ENCODE data around the gene SLC13A2. TPM values are rescaled to one million over a fixed set of nuclear protein-coding genes. Genes with fewer than 3 reads are reported as not detected.

Gene SLC13A2
- total and polyA plus RNA-seq, 2 of the 4 experiments (the other 2 are of a cell fraction): not detected

- in situ Hi-C loops (cut with MboI; ENCODE audit: low sequenced_read_pairs) (no loop called here), dilution Hi-C loops (cut with HindIII; ENCODE audit: low sequenced_read_pairs, unreplicated experiment) (no loop called here), intact Hi-C loops (cut with micrococcal nuclease) (no loop called here)
- no peak for ATAC-seq (ENCODE audit: low read depth)
- Histone ChIP-seq H3K4me2 (ENCODE audit: low read depth, low read length) (no peak overlapping the region), H2AFZ (replicated peaks; ENCODE audit: low read length, poor library complexity) (no peak overlapping the region), H2BK5ac (ENCODE audit: low read depth, low read length, poor library complexity, severe bottlenecking) (no peak overlapping the region), H3K23ac (ENCODE audit: low read depth, low read length) (no peak overlapping the region), H4K8ac (ENCODE audit: low read depth in 2 of 2, low read length in 2 of 2) (no peak overlapping the region), H3K27ac (ENCODE audit: insufficient read depth, low read length) (no peak overlapping the region), H3K9me1 (ENCODE audit: insufficient read depth, low read length) (no peaks in the 10 kb centered on the region), H2AK5ac (ENCODE audit: low read depth, low read length) (no peak overlapping the region), H3K4me1 (ENCODE audit: control insufficient read depth, insufficient read depth, low read length) (no peaks in the 10 kb centered on the region), H4K20me1 (ENCODE audit: insufficient read depth, low read length) (no peaks in the 10 kb centered on the region), H3K79me1 (ENCODE audit: low read depth in 1 of 2, low read length in 2 of 2) (no peaks in the 10 kb centered on the region), H3K36me3 (ENCODE audit: control insufficient read depth, insufficient read depth, low read length) (no peaks in the 10 kb centered on the region), H4K91ac (ENCODE audit: insufficient read depth, low read depth, low read length) (no peak overlapping the region), H2BK20ac (ENCODE audit: low read depth, low read length) (no peak overlapping the region), H3K56ac (ENCODE audit: extremely low read depth, insufficient read depth, low read length) (no peak overlapping the region), H4K5ac (ENCODE audit: low read depth, low read length) (no peak overlapping the region), H2BK15ac (ENCODE audit: low read depth, low read length) (no peak overlapping the region), H3K14ac (replicated peaks; ENCODE audit: low read depth, low read length) (no peak overlapping the region), H3K4ac (ENCODE audit: low read depth, low read length) (no peak overlapping the region), H2BK120ac (ENCODE audit: low read depth, low read length) (no peak overlapping the region), H3K9ac (ENCODE audit: low read depth, low read length) (no peak overlapping the region), H3K27me3 (ENCODE audit: control insufficient read depth, insufficient read depth, low read length) (peaks cover 10% of the 10 kb centered on the region), H2AK9ac (replicated peaks; ENCODE audit: low read depth, low read length, poor library complexity) (no peak overlapping the region), H3K18ac (ENCODE audit: low read depth, low read length) (no peak overlapping the region), H3K9me3 (ENCODE audit: control insufficient read depth, insufficient read depth, low read length) (no peaks in the 10 kb centered on the region), H3K4me3 (ENCODE audit: insufficient read depth, low read depth, low read length) (no peak overlapping the region)
- ChIA-PET POLR2A (ENCODE audit: unreplicated experiment) (no interaction called here), CTCF (no interaction called here)
- BruUV-seq (replicated peaks): no TSS peak
- 40% methylated on average over 1 of the region's 5 CpGs; no CpG with 5 or more reads in 1 of the 2 experiments for WGBS, 2 experiments (ENCODE audit: extremely low coverage in 2 of 2, insufficient read length in 1 of 2)
- TF ChIP-seq BHLHE40 (IDR thresholded peaks at IDR 0.05; ENCODE audit: low read depth, low read length): no peak
- no peak for DNase-seq
Measured at GRCh38 chr17:28447396-28447760, 26.1 kb upstream of the SLC13A2 start.
